ENCODE data around the gene SF3A1.
A peak's percentile ranks its signal among the peaks of the same experiment; 100 is the strongest.

The SF3A1 gene

GRCh38 chr22:30299322-30299721, 57.4 kb downstream of the SF3A1 start:
- DNase-seq = no peak

GRCh38 chr22:30297991-30298701, 58.5 kb downstream of the SF3A1 start:
- DNase-seq = no peak

DNA sequence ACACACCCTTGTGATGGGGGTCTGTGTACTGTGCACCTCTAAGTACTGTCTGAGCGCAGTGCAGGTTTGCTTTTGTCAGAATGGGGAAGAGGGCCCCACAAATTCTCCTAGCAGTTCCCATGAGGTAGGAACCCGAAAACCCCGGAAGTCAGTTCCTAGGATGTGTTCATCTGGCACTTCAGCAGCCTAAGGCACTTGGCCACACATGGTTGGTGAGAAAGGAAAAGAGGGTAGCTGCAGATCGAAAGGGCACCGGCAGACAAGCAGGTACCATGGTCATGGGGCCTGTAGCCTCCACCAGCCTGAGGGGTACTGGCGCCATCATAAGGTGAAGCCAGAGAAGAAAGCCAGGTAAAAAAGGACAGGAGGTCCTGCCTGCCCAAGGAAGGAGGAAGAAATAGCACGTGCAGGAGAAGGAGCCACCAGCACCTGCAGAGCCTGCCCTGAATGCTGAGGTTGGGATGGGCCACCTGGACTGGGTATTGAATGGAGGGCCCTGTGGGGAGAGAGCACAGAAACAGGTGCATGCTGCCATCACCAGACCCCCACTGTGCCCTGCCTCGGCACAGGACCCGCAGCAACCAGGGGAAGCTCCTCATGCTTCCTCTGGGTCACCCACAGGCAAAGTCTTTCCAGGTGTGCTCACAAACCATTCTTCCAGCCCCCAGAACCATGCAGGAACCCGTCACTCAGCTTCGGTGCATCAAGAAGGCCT, 59.3 kb downstream of the SF3A1 start:
- no peak for DNase-seq

- no peak for DNase-seq
Measured at GRCh38 chr22:30296833-30297232, 59.9 kb downstream of the SF3A1 start.

DNA sequence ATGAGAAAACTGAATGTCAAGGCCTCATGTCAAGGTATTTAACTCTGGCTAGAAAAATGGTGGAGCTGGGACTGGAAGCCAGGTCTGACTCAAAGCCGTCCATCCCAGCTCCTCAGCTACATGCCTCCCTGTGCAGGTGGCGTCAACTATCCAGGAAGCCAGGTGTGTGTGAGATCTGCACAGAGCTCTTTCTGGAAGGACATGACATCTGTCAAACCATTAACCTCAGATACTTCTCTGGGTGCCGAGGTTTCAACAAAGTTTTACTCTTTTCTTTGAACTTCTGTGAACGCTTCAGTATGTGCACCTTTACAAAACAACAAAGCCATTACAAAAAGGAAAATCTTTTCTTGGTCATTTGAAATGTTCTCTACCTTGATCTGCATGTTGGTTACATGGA, 60.4 kb downstream of the SF3A1 start:
- DNase-seq = no peak

DNA sequence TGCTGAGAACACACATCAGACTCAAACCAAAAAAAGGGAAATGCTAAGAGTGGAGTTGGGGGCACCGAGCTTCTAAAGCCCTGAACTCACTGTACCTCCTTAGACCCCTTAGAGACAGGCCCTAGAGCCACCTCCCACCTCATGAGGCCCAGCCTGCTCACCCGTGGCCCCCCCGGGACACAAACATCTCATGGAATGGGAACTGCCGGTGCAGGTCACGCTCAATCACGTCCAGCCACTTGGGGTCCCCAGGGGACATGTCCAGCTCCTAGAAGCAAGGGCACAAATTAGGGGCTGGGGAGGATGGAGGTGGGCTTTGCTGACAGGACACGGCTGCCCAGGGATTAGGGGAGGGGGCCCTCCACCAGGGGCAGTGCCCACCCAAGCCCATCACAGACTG, 61.1 kb downstream of the SF3A1 start:
- DNase-seq = no peak

DNA sequence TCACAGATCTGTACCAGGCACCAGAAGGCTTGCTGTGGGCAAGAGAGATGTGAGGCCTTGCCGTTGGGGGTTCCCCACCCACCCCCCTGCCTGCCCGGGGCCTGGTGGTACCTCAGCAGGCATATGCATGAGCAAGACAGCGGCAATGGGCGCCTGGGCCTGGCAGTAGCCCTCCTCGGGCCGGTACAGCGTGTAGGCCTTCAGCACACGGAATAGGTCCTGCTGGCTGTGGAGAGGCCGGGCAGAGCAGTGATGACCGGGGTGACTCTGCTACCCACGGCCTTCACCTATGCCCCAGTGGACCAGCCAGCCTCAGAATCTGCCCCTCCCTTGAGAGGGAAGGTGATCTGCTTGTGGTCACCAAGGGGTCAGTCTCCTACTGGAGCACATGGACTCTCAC, 61.9 kb downstream of the SF3A1 start:
- no peak for DNase-seq

- no peak for DNase-seq
Measured at GRCh38 chr22:30294066-30294465, 62.6 kb downstream of the SF3A1 start.

GRCh38 chr22:30293026-30293425, 63.7 kb downstream of the SF3A1 start:
- DNase-seq = no peak

DNA sequence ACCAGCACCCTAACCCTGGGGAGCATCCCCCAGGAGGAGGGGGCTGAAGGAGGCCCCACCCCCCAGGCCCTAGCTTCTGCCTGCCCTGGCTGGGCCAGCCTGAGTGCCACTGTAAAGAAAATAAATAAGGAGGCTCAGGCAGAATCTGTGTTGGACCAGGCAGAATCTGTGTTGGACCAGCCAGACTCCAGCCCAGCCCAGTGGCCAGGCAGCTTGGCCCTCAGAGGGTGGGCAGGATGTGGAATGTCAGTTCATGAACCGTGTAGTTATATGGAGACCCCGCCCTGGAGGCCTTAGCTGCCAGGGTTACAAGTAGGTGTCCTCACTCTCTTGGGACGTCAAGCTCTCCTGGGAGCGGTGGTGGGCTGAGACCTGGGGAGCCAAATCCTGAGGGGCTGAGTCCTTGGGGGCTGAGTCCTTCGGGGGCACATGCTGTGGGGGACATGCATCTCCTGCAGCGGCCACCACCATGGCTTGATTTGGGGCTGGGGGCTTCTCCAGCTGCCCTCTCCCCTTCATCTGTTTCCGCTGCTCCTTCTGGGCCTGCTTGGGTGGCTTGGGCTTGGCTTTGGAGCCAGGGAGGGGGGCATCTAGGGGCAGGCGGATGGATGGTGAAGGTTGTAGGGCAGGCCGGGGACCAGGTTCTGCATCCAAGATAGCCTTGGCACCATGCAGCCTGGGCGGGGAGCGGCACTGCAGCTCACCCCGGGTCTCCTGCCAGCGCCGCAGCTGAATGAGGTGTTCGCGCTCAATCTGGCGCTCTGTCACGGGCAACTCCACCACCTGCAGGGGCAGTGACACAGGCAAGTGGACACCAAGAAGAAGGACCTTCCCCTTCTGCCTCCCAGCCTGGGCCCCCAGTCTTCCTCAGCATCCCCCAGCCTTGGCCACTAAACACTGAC, 64.4 kb downstream of the SF3A1 start:
- no peak for DNase-seq

GRCh38 chr22:30291058-30291892, 65.4 kb downstream of the SF3A1 start:
- no peak for DNase-seq

DNA sequence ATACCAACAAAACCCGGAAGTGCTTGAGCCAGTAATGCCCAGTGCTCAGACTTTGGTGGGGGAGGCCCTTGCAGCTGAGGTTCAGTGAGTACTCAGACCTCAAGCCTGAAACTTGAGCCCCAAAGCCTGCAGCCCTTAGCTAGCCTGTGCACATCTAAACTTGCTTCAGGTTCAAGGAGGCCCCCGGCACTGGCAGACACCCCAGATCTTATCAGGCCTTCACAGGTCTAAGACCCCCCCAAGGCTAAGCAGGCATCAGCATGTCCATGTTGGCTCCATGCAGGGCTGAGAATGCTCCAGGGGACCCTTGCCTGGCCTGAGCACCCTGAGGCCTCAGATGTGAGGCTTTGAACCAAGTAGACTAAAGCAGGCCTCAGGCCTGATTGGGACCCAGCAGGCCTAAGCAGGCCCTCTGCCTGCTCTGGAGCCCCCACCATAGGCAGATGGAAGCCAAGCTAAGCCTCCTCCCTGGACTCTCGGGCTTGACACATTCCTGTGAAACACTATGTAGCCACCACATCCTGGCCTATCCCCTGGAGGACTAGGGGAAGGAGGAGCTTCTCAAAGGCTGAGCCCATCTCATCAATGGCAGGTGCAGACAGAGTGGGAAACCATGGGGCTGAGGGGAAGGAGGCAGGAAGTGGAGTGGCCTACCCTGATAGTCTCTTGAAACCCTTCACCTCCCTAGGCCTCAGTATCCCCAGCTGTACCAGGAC, 66.2 kb downstream of the SF3A1 start:
- DNase-seq = no peak

GRCh38 chr22:30289980-30290313, 66.7 kb downstream of the SF3A1 start:
- DNase-seq = no peak

DNA sequence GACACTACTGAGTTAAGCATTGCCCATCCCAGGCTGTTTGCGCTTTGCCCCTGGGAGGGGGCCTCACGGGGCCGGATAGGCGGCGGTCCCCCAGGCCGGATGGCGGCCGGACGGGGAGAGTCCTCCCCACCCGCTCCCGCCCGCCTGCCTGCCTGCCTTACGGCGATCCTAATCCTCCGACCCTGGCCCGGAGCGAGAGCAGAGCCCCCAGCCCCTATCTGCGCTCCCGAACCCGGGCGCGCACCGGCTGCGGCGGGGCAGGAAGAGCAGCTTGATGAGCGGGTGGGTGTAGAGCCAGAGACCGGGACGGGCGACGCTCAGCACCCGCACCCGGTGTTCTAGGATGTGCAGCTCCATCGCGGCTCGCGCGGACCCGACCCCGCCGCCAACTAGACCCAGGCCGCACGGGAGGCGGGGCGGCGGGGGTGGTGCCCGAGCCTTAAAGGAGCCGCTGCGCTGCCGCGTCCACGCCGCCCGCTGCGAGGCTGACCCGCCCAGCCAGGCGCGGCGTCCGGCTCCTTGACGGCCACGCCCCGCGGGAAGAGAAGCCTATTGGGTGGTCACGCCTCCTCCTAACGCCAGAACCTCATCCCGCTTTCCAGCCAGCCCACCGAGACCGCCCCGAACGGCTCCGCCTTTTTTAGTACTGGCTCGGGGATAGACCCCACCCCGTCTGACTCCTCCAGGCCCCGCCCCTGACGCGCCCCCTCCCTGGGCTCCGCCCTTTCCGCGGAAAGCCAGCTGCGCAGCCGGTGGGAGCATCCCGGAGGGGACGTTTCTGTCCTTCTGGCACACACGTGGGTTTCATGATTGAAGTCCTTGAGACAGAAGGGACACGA, 67.3 kb downstream of the SF3A1 start, which contains the start of gene CASTOR1:
Gene CASTOR1 (minus strand): TSS at position 365 of the 839 bp plus-strand sequence. CDS start 8 bp downstream, at position 357.
- peak; percentile 80 for DNase-seq

- DNase-seq = no peak
Measured at GRCh38 chr22:30288419-30289140, 68.1 kb downstream of the SF3A1 start.

DNA sequence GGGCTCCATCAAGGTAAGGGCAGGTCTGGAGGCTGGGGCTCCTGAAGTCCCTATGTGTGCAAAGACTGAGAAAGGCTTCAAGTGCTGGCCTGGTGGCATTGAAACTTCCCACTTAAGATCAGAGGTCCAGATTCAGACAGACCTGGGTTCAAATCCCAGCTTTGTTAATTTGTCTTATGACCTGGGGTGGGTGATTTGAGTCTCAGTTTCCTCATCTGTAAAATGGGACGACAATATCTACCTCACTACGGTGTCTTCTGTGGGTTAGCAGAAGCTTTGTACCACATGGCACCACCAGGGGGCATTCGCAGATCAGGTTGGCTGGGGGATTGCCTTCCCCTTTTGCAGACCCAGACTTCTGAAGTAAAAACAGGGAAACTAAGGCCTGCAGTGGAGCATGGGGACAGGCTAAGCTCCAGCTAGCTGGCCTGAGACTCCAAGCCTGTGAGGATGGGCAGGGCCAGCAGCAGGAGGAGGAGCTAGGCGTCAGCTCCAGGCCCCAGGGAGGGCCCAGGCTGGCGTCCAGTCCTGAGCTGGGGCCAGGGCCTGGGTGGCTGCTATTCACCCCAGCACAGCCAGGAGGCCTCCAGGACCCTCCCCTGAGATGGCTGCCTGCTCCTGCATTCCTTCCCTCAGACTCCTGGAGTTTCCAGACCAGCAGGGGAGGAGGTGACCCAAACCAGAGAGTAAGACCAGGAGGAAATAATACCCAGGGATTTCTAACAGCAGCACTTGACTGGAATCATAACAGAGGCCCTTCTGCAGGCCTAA, 68.9 kb downstream of the SF3A1 start:
- DNase-seq = peak; percentile 83

DNA sequence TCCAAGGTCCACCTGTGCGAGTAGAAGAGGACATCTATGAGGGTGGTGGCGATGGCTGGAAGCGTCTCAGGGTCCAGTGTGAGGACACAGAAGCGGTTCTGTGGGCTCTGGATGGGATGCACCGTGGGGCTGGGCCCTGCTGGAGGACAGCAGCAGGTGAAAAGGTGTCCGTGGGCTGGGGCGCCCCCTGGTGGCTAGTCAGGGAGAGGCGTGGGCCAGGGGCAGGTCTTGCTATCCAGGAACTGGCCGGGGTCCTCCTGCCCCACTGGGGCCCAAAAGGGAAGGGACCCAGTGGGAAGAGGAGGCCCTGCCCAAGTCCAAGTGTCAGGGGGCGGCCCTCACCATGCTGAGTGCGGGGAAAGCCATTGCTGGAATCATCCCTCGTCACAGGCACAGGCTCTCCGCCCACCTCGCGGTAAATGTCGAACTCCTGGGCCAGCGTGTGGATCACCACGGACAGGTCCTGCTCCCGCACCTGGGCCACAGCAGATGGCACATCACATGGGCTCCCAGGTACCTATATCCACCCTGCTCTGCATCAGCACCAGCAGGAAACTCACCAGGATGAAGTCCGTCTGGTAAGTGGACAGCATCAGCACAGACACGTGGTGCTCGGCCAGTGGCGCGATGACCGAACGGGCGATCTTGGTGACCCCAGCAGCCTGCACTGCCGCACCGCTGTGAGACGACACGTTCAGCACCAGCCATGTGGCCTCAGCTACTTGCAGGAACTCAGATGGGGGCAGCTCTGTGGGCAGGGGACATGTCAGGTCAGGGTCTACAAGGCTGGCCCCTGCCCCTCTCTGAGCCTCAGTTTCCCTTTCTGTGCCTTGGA, 69.7 kb downstream of the SF3A1 start:
- DNase-seq = peak; percentile 80

DNA sequence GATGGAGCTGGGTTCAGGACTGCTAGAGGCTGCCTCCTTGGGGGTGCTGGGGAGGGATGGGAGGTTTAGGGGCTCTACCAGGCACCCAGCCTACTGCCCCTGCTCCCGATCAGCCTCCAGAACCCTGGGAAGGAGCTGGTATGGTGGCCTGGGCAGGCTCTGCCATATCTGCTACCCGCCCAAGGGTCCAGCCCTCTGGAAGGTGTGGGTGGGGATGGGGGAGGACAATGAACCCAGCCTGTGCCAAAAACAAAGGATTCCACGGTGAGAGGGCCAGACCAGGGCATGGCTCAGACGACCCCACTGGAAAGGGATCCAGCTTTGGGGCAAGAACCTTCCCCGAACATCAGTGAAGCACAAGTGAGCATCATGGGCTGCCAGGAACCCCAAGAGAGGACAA, 70.4 kb downstream of the SF3A1 start:
- no peak for DNase-seq

DNA sequence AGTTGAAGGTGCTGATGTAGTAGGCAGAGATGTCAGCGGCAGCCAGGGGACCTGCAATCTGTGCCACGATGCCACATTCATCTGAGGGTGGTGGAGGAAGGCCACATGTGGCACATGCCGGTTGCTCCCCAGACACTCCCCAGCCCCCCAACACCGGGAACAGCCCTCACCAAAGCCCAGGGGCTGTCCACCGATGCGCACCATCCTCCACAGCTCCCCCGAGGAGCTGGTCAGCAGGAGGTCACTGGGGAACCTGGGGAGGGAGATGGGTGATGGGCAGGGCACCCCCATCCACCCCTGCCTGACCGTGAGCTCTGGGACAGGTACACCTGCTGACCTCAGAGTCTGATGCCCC, 70.9 kb downstream of the SF3A1 start:
- no peak for DNase-seq
